ENCODE data around the gene TBX6.
"Not testable (repeated sequence)": the region's sequence is repeated elsewhere in the genome, so short reads cannot be mapped to it uniquely, and the experiment has no call there.

TBX6 gene

DNA sequence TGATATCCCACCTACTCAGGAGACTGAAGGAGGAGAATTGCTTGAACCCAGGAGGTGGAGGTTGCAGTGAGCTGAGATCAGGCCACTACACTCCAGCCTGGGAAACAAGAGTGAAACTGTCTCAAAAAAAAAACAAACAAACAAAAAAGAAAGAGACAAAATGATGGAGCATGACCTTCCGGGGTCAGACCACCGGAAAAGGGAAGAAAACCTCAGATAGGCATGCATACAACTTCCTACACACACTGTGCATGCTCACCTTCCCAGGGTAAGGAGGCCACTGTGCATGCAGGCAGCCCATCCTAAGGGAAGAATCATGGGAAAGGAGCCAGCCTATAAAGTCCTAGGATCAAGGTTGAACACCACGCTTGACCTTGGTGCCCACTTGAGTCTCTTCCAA is 40.9 kb upstream of the TBX6 start:
- Histone ChIP-seq H3K9ac (no peak overlapping the region), H3K4me2 (ENCODE audit: low read length) (no peak overlapping the region), H3K27me3 (ENCODE audit: control insufficient read depth, insufficient read depth, low read length) (no peaks in the 10 kb centered on the region), H2AFZ (no peak overlapping the region), H3K9me3 (ENCODE audit: control insufficient read depth, low read length) (no peaks in the 10 kb centered on the region), H3K27ac (no peak overlapping the region), H3K36me3 (ENCODE audit: control insufficient read depth, insufficient read depth, low read length) (no peaks in the 10 kb centered on the region), H3K4me3 (ENCODE audit: low read depth, low read length) (no peak overlapping the region), H3K4me1 (no peaks in the 10 kb centered on the region), H3K79me2 (no peaks in the 10 kb centered on the region)
- TF ChIP-seq, protein P1, sequence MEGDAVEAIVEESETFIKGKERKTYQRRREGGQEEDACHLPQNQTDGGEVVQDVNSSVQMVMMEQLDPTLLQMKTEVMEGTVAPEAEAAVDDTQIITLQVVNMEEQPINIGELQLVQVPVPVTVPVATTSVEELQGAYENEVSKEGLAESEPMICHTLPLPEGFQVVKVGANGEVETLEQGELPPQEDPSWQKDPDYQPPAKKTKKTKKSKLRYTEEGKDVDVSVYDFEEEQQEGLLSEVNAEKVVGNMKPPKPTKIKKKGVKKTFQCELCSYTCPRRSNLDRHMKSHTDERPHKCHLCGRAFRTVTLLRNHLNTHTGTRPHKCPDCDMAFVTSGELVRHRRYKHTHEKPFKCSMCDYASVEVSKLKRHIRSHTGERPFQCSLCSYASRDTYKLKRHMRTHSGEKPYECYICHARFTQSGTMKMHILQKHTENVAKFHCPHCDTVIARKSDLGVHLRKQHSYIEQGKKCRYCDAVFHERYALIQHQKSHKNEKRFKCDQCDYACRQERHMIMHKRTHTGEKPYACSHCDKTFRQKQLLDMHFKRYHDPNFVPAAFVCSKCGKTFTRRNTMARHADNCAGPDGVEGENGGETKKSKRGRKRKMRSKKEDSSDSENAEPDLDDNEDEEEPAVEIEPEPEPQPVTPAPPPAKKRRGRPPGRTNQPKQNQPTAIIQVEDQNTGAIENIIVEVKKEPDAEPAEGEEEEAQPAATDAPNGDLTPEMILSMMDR (IDR thresholded peaks at IDR 0.05), result no peak

DNA sequence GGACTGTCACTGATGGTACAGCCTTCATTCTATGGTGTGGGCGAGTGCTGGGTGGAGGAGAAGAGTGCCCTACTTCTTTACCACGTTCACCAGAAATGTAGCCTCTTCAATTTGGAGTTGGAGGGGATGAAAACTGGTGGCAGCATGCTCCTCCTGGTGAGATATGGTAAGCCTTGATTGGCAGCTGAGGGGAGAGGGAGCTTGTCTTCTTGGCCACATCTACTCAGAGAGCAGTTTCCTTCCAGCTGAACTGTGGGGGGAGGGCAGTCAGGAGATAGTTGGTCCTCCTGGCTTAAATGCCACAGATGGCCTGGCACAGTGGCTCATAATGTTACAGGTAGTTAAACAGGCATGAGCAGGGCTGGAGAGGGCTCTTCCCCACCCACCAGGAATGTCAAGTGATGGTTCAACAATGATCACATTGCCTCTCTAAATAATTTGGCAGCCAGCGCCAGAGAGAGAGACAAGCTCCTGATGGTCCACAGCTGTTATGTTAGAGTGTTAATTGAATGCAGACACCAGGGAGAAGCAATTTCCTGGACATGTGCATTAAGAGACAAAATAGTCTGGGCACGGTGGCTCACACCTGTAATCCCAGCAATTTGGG is 40.2 kb upstream of the TBX6 start:
- H3K4me3 ChIP-seq (ENCODE audit: low read depth, low read length), result no peak overlapping the region
- no peaks in the 10 kb centered on the region for H3K36me3 ChIP-seq (ENCODE audit: control insufficient read depth, insufficient read depth, low read length)
- no peaks in the 10 kb centered on the region for H3K27me3 ChIP-seq (ENCODE audit: control insufficient read depth, insufficient read depth, low read length)
- TF ChIP-seq, protein P1 (IDR thresholded peaks at IDR 0.05), result no peak
- no peaks in the 10 kb centered on the region for H3K9me3 ChIP-seq (ENCODE audit: control insufficient read depth, low read length)
- no peak overlapping the region for H3K27ac ChIP-seq
- H3K4me1 ChIP-seq, result no peaks in the 10 kb centered on the region
- H3K79me2 ChIP-seq, result no peaks in the 10 kb centered on the region
- no peak overlapping the region for H3K9ac ChIP-seq
- no peak overlapping the region for H3K4me2 ChIP-seq (ENCODE audit: low read length)
- no peak overlapping the region for H2AFZ ChIP-seq

DNA sequence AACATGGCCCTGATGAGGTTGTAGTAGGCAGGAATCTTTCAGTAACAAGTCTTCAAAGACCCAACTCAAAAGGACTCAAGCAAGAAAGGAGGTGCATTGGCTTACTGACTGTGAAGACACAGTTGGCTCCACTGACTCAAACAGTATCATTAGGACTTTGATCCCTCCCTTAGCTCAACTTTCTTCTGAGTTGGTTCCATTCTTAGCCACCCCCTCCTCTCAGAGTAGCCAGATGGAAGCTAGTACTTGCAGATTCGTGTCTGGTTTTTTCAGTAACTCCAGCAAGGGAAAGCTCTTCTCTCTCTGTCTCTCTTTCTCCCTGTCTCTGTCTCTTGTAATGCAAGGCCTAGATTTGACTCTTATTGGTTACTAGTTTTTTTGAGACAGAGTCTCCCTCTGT is 36.3 kb upstream of the TBX6 start:
- Histone ChIP-seq H2AFZ (no peak overlapping the region), H3K36me3 (ENCODE audit: control insufficient read depth, insufficient read depth, low read length) (no peaks in the 10 kb centered on the region), H3K4me3 (ENCODE audit: low read depth, low read length) (no peak overlapping the region), H3K4me1 (peaks cover 10% of the 10 kb centered on the region), H3K79me2 (no peaks in the 10 kb centered on the region), H3K4me2 (ENCODE audit: low read length) (no peak overlapping the region), H3K9ac (no peak overlapping the region), H3K27ac (no peak overlapping the region), H3K9me3 (ENCODE audit: control insufficient read depth, low read length) (no peaks in the 10 kb centered on the region), H3K27me3 (ENCODE audit: control insufficient read depth, insufficient read depth, low read length) (no peaks in the 10 kb centered on the region)
- TF ChIP-seq, protein P1 (IDR thresholded peaks at IDR 0.05), result no peak

DNA sequence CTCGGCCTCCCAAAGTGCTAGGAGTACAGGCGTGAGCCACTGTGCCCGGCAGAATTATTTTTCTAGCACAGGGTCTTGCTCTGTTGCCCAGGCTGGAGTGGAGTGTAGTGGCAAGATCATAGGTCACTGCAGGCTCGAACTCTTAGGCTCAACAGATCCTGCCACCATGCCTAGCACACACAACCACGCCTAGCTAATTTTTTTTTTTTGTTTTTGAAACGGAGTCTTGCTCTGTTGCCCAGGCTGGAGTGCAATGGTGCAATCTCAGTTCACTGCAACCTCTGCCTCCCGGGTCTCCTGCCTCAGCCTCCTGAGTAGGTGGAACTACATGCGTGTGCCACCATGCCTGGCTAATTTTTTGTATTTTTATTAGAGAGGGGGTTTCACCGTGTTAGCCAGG is 34.0 kb upstream of the TBX6 start:
- H3K4me2 ChIP-seq (ENCODE audit: low read length); H3K9me3 ChIP-seq (ENCODE audit: control insufficient read depth, low read length); H3K9ac ChIP-seq; H3K4me1 ChIP-seq; H3K36me3 ChIP-seq (ENCODE audit: control insufficient read depth, insufficient read depth, low read length); H3K4me3 ChIP-seq (ENCODE audit: low read depth, low read length); H3K79me2 ChIP-seq; H3K27me3 ChIP-seq (ENCODE audit: control insufficient read depth, insufficient read depth, low read length); H2AFZ ChIP-seq; H3K27ac ChIP-seq: not testable (repeated sequence)

DNA sequence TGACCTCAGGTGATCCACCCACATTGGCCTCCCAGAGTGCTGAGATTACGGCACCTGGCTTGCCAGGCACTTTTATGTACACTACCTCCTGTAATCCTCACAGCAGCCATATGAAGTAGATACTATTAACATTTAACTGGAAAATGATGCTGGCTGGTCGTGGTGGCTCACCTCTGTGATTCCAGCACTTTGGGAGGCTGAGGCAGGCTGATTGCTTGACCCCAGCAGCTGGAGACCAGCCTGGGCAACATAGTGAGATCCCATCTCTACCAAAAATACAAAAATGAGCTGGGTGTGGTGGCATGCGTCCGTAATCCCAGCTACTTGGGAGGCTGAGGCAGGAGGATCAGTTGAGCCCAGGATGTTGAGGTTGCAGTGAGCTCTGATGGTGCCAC is 33.3 kb upstream of the TBX6 start:
- Histone ChIP-seq H3K27ac (no peak overlapping the region), H3K27me3 (ENCODE audit: control insufficient read depth, insufficient read depth, low read length) (no peaks in the 10 kb centered on the region), H2AFZ (no peak overlapping the region), H3K4me3 (ENCODE audit: low read depth, low read length) (no peak overlapping the region), H3K9me3 (ENCODE audit: control insufficient read depth, low read length) (no peaks in the 10 kb centered on the region), H3K4me1 (peaks cover 10% of the 10 kb centered on the region), H3K9ac (no peak overlapping the region), H3K4me2 (ENCODE audit: low read length) (no peak overlapping the region), H3K79me2 (no peaks in the 10 kb centered on the region), H3K36me3 (ENCODE audit: control insufficient read depth, insufficient read depth, low read length) (no peaks in the 10 kb centered on the region)
- TF ChIP-seq, protein P1 (IDR thresholded peaks at IDR 0.05), result no peak
